GM12801 (cell line): ENCODE data around the gene TRMT11.

Experiments
- TF ChIP-seq, protein P1 (sequence below): IDR thresholded peaks from one replicate; pipeline ENCODE4 v1.5.1; 2011; ENCODE audit warnings: control low read depth; ENCODE audit not compliant: insufficient read length; ENCODE audit errors: extremely low read depth

TRMT11 gene

DNA sequence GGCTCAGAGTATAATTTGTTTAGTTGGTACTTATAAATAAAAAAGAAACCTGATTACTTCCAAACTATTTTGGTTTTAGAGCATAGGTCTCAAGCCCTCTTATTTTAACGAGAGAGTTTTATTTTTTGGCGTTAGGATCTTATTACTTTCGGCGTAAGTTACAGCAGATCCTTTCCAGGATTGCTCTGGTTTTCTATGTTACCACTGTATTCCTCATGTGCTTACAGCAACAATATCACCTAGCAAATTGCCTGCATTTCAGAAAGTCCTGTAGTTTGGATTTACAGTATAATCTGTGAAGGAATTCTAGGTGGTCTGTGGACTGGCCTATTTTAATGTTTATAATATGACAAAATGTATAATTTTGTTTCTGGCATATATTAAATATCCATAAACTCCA, 54.1 kb downstream of the TRMT11 start:
- TF ChIP-seq, protein P1, sequence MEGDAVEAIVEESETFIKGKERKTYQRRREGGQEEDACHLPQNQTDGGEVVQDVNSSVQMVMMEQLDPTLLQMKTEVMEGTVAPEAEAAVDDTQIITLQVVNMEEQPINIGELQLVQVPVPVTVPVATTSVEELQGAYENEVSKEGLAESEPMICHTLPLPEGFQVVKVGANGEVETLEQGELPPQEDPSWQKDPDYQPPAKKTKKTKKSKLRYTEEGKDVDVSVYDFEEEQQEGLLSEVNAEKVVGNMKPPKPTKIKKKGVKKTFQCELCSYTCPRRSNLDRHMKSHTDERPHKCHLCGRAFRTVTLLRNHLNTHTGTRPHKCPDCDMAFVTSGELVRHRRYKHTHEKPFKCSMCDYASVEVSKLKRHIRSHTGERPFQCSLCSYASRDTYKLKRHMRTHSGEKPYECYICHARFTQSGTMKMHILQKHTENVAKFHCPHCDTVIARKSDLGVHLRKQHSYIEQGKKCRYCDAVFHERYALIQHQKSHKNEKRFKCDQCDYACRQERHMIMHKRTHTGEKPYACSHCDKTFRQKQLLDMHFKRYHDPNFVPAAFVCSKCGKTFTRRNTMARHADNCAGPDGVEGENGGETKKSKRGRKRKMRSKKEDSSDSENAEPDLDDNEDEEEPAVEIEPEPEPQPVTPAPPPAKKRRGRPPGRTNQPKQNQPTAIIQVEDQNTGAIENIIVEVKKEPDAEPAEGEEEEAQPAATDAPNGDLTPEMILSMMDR, result no peak

DNA sequence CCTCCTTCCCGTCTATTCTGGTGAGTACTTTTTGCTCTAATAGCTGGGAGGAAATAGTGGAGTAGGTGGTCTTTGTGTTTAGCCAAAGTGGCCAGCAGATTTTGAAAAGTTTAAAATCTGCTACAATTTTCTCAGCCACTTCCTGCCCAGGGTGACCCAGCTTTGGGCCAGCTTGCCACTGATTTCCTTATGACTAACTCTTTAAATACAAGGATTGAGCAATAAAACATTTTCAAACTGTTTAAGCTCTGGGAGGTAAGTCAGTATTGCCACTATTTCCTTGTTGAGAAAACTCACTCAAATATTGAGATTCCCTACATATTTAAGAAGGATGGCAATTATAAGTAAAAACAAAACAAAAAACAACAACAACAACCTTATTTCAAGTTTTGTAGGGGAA, 54.5 kb downstream of the TRMT11 start:
- TF ChIP-seq, protein P1, result no peak

DNA sequence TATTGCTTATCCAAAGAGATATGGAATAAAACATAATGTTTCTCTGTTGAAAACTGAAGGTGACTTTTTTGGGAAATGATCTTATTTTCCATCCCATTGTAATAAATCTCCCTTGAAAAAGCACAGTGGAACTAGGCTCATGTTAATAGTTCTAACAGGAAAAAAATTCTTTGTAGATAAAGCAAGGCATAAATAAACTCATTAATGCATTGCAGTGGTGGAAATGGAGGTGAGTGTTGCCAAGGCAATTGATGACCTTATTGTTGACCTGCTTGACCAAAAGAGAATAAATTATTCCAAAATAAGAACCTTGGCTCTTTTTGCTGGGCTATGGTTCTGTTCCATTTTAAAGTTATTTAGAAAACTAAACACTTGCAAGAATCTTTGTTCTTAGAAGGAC, 55.2 kb downstream of the TRMT11 start:
- TF ChIP-seq, protein P1, result no peak

DNA sequence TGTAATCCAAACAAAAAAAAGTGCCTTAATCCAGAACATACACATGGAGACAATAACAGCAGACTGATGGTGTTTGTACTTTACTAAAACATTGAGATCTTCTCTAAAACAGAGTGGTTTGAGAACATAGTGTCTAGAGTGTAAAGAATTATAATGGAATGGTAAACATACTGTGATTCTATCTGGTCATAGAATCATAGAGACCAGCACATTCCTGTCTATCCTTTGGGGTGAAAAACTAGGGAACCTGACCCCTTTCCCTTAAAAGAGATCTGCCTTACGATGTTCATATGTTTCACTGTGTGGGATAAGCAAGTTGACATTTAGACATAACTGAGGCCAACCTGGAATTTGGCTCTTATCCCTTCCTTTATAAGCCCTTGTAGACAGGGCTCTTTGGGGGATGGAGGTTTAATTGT, 55.7 kb downstream of the TRMT11 start:
- TF ChIP-seq, protein P1, result no peak

DNA sequence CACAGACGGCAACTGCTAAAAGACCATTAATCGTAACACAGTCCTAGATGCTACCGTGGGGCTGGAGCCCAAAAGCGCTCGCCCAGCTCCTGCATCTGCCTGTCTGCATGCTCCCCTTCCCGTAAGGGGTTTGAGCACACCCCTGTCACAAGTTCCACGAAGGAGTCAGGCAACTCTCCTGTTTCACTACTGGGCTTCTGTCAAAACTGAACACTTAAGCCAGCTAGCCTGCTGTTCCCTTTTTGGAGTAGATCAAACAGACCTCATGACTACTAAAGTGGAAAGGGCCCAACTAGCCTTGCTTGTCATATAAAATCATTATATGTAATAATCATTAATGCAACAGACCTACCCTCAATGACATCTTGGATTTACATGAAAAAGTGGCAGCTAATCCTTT, 61.3 kb downstream of the TRMT11 start:
- TF ChIP-seq, protein P1, result no peak

DNA sequence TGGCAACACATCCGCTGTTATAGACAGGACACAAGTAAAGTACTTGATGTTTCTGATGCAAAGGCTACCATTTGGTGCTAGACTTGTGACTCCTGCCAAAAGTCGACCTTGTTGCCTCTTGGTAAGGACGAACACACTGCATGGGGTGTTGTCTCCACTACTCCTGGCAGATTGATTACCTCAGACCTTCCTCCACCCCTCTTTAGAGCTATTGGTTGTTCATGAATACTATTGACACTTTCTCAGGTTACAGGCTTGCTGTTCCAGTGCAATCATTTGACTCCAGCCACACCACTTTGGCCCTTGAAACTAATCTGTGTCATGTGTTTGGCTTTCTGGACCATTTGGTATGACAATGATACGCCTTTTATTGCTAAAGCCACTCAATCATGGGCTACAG, 62.3 kb downstream of the TRMT11 start:
- TF ChIP-seq, protein P1, result no peak

DNA sequence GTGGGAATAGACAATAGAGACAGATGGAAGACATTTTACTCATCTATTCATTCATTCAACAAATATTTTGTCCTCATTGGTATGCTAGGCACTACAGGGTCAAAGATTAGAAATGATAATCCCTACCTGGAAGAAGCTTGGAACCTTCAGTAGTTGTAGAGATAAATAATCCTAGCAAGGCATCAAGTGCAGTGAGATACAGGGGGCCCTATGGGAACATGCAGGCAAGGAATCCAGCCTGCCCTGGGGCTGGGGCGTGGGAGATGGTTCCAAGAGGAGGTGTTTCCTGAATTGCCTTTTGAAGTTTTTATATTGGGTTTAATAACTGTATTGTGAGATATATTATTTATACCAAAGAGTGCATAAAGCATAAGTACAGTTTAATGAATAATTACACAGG, 64.5 kb downstream of the TRMT11 start:
- TF ChIP-seq, protein P1, result no peak

DNA sequence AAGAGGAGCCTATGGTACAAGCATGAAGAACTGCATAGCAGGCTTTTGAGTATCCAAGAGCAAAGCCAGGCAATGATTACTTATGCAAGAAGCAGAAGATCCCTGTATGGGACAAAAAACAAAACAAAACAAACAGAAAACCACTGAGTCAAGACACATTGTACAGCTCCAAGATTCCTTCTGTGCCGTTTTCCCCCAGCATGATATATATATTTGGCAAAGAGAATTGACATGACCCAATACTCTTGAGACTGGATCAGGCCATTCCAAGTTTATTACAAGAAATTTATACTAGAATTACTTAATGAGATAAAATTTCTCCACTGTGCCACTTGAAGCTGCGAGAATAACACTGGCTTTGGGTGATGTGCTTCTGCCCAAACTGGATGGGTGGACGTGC, 65.5 kb downstream of the TRMT11 start:
- TF ChIP-seq, protein P1, result no peak
